Globus pallidus (tissue), 1 donor: ENCODE data around the gene ITIH3.

ENCODE experiments used
- DNase-seq: peaks from one replicate; pipeline ENCODE4 v3.0.0-alpha.2; 2015; ENCODE audit warnings: low spot score

The ITIH3 gene

GRCh38 chr3:52793702-52794611 is 639 bp upstream of the ITIH3 start:
- no peak for DNase-seq

GRCh38 chr3:52795298-52795900 is 803 bp downstream of the ITIH3 start:
- DNase-seq, result no peak

GRCh38 chr3:52796411-52796810 is 1.8 kb downstream of the ITIH3 start:
- DNase-seq, result no peak

GRCh38 chr3:52798376-52798977 is 3.9 kb downstream of the ITIH3 start:
- no peak for DNase-seq

GRCh38 chr3:52798978-52799476 is 4.4 kb downstream of the ITIH3 start:
- no peak for DNase-seq

- DNase-seq, result no peak
Measured at GRCh38 chr3:52800079-52800478, 5.5 kb downstream of the ITIH3 start.

- no peak for DNase-seq
Measured at GRCh38 chr3:52801839-52802238, 7.2 kb downstream of the ITIH3 start.

GRCh38 chr3:52805270-52806039 is 10.9 kb downstream of the ITIH3 start:
- DNase-seq, result no peak

GRCh38 chr3:52809149-52809548 is 14.6 kb downstream of the ITIH3 start:
- no peak for DNase-seq

GRCh38 chr3:52809662-52810377 is 15.2 kb downstream of the ITIH3 start:
- DNase-seq, result no peak

- no peak for DNase-seq
Measured at GRCh38 chr3:52810923-52811322, 16.3 kb downstream of the ITIH3 start.

- no peak for DNase-seq
Measured at GRCh38 chr3:52811452-52812011, 16.9 kb downstream of the ITIH3 start.

- no peak for DNase-seq
Measured at GRCh38 chr3:52813810-52814209, 19.2 kb downstream of the ITIH3 start.

- no peak for DNase-seq
Measured at GRCh38 chr3:52816199-52816598, 21.6 kb downstream of the ITIH3 start.

GRCh38 chr3:52816654-52817053 is 22.1 kb downstream of the ITIH3 start:
- no peak for DNase-seq

GRCh38 chr3:52817221-52817620 is 22.6 kb downstream of the ITIH3 start:
- no peak for DNase-seq

- no peak for DNase-seq
Measured at GRCh38 chr3:52817860-52818259, 23.3 kb downstream of the ITIH3 start.

- no peak for DNase-seq
Measured at GRCh38 chr3:52819936-52820335, 25.3 kb downstream of the ITIH3 start.

GRCh38 chr3:52820736-52821135 is 26.1 kb downstream of the ITIH3 start:
- no peak for DNase-seq

- no peak for DNase-seq
Measured at GRCh38 chr3:52822363-52822762, 27.8 kb downstream of the ITIH3 start.

- no peak for DNase-seq
Measured at GRCh38 chr3:52824037-52824436, 29.4 kb downstream of the ITIH3 start.
